SU-DHL-6 (cell line): ENCODE results near the gene FGF1.

Experiments used
- H2AFZ ChIP-seq: fragments of 200-600 bp; sonication (generic); 2 replicates; pipeline ENCODE4 v1.6.1; 2014; ENCODE audit warnings: low read depth, mild to moderate bottlenecking, moderate library complexity, mixed read lengths, antibody characterized with exemption, low read length; ENCODE audit not compliant: severe bottlenecking
- H3F3A ChIP-seq: fragments of 200-600 bp; shearing (Covaris generic); 2 replicates; pipeline ENCODE4 v1.6.0; 2016; ENCODE audit warnings: antibody characterized with exemption, mild to moderate bottlenecking; ENCODE audit not compliant: insufficient read depth
- H3K27ac ChIP-seq: fragments of 200-600 bp; sonication (generic); 2 replicates; pipeline ENCODE4 v1.5.1; 2016; ENCODE audit warnings: low read depth, mild to moderate bottlenecking, low read length, moderate library complexity, mixed read lengths
- H3K27me3 ChIP-seq: fragments of 200-600 bp; sonication (generic), shearing (Covaris generic); 2 replicates; pipeline ENCODE4 v1.6.0; 2014; ENCODE audit warnings: mild to moderate bottlenecking, low read length
- H3K36me3 ChIP-seq: fragments of 200-600 bp; sonication (generic); 2 replicates; pipeline ENCODE4 v1.6.1; 2014; ENCODE audit warnings: mild to moderate bottlenecking, low read length, mixed read lengths
- H3K4me2 ChIP-seq: fragments of 300-600, 200-600 bp; shearing (Covaris generic), sonication (generic); 2 replicates; pipeline ENCODE4 v1.6.0; 2014; ENCODE audit warnings: low read length, low read depth, mild to moderate bottlenecking; ENCODE audit not compliant: poor library complexity, severe bottlenecking
- H3K4me3 ChIP-seq: fragments of 200-600 bp; sonication (generic); 2 replicates; pipeline ENCODE4 v1.5.1; 2014; ENCODE audit warnings: antibody characterized with exemption, low read length, mild to moderate bottlenecking, mixed read lengths; ENCODE audit not compliant: insufficient read depth, poor library complexity, severe bottlenecking
- H3K79me2 ChIP-seq: fragments of 200-600 bp; sonication (generic); 2 replicates; pipeline ENCODE4 v1.6.1; 2014; ENCODE audit warnings: mild to moderate bottlenecking, low read length, moderate library complexity; ENCODE audit not compliant: insufficient read depth
- H3K9ac ChIP-seq: fragments of 200-600 bp; sonication (generic); 2 replicates; pipeline ENCODE4 v1.7.0; 2014; ENCODE audit warnings: mild to moderate bottlenecking, low read length
- H3K9me2 ChIP-seq: fragments of 200-600 bp; sonication (generic); replicated peaks from 2 replicates; pipeline ENCODE4 v1.6.1; 2014; ENCODE audit warnings: low read length; ENCODE audit not compliant: insufficient read depth
- H3K9me3 ChIP-seq: fragments of 200-600 bp; sonication (generic); 2 replicates; pipeline ENCODE4 v1.6.1; 2014; ENCODE audit warnings: low read length, mixed read lengths; ENCODE audit not compliant: insufficient read depth
- H4K20me1 ChIP-seq: fragments of 200-600 bp; sonication (generic); 2 replicates; pipeline ENCODE4 v1.6.1; 2014; ENCODE audit warnings: low read depth, mild to moderate bottlenecking, antibody characterized with exemption, low read length, moderate library complexity, mixed read lengths
- EZH2phosphoT487 ChIP-seq: fragments of 200-600 bp; sonication (generic), shearing (Covaris generic); conservative IDR thresholded peaks from 2 replicates; pipeline ENCODE4 v1.6.1; 2018; ENCODE audit warnings: mild to moderate bottlenecking, antibody characterized with exemption, low read length, moderate library complexity, mixed read lengths
- TF ChIP-seq, protein P1 (sequence below): fragments of 200-600 bp; sonication (generic); IDR thresholded peaks from one replicate; pipeline ENCODE4 v1.5.1; 2017; ENCODE audit warnings: antibody characterized with exemption, mild to moderate bottlenecking, low read length, moderate library complexity; ENCODE audit not compliant: insufficient read depth, poor library complexity, severe bottlenecking

FGF1 gene

DNA sequence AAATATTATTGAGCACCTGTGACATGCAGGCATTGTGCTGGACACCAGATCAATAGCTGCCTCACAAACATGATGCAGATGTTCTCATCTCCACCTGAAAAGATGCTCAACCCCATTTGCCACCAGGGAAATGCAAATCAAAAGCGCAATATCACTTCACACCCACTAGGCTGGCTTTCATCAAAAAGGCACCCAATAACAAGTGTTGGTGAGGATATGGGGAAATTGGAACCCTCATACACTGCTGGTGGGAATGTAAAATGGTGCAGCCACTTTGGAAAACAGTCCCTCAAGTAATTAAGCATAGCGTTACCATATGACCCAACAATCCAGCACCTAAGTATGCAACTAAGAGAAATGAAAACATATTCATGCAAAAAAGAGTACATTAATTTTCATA, 24.7 kb downstream of the FGF1 start:
- Histone ChIP-seq H3K36me3 (no peaks in the 10 kb centered on the region), H3K79me2 (no peaks in the 10 kb centered on the region), H3K9me3 (no peaks in the 10 kb centered on the region), H3F3A (no peaks in the 10 kb centered on the region), H3K27ac (no peak overlapping the region), H3K4me2 (no peak overlapping the region), H3K4me3 (no peak overlapping the region), H3K9me2 (no peaks in the 10 kb centered on the region), H2AFZ (no peak overlapping the region), H4K20me1 (no peaks in the 10 kb centered on the region), H3K9ac (no peak overlapping the region), H3K27me3 (no peaks in the 10 kb centered on the region)
- no peak for TF ChIP-seq EZH2phosphoT487
- TF ChIP-seq, protein P1, sequence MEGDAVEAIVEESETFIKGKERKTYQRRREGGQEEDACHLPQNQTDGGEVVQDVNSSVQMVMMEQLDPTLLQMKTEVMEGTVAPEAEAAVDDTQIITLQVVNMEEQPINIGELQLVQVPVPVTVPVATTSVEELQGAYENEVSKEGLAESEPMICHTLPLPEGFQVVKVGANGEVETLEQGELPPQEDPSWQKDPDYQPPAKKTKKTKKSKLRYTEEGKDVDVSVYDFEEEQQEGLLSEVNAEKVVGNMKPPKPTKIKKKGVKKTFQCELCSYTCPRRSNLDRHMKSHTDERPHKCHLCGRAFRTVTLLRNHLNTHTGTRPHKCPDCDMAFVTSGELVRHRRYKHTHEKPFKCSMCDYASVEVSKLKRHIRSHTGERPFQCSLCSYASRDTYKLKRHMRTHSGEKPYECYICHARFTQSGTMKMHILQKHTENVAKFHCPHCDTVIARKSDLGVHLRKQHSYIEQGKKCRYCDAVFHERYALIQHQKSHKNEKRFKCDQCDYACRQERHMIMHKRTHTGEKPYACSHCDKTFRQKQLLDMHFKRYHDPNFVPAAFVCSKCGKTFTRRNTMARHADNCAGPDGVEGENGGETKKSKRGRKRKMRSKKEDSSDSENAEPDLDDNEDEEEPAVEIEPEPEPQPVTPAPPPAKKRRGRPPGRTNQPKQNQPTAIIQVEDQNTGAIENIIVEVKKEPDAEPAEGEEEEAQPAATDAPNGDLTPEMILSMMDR = no peak

DNA sequence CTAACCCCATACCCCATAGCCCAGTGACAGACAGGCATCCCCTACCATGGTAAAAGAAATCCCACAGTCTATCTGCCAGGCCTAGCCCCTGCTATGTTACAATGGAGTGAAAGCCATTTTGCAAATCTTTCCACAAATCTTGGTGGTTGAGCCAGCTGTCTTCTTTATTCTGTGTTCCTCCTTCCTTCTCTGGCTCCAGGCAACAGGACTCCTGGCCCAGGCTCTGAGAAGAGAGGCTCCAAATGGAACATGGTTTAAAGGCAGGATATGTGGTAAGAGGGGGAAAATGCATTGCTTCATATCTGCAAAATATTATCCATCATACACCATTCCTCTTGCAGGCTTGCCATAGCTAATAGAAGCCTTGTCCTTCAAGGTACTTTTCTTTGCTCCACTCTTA, 25.2 kb downstream of the FGF1 start:
- no peaks in the 10 kb centered on the region for H3K36me3 ChIP-seq
- H2AFZ ChIP-seq = no peak overlapping the region
- no peaks in the 10 kb centered on the region for H3K79me2 ChIP-seq
- no peaks in the 10 kb centered on the region for H3K9me3 ChIP-seq
- no peaks in the 10 kb centered on the region for H3F3A ChIP-seq
- no peak overlapping the region for H3K9ac ChIP-seq
- H3K27ac ChIP-seq = no peak overlapping the region
- no peaks in the 10 kb centered on the region for H3K27me3 ChIP-seq
- H3K4me2 ChIP-seq = no peak overlapping the region
- H4K20me1 ChIP-seq = no peaks in the 10 kb centered on the region
- H3K9me2 ChIP-seq = no peaks in the 10 kb centered on the region
- H3K4me3 ChIP-seq = no peak overlapping the region
- TF ChIP-seq, protein P1 = no peak
- TF ChIP-seq EZH2phosphoT487 = no peak

DNA sequence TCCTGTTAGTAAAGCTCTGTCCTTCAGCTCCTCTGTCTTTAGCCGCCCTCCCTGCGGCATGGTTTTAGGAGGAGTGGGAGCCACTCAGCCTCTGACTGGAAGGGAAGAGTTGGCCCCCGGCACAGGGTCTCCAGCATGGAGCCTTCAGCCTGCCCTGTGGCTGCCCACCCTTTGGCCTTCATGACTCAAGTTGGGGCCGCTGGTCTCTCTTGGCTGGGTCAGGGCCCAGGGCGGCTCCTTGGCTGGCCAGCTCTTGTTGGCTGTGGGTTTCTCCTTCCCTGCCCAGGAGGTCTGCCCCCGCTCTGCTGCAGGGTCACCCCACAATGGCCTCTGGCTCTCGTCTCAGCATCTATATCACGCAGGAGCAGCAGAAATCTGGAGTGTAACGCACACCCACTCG, 25.7 kb downstream of the FGF1 start:
- TF ChIP-seq, protein P1 = no peak
- no peak for TF ChIP-seq EZH2phosphoT487

More for the DNA sequence above, 25.7 kb downstream of the FGF1 start:
- no peaks in the 10 kb centered on the region for H3F3A ChIP-seq
- no peak overlapping the region for H3K27ac ChIP-seq
- H3K9ac ChIP-seq = no peak overlapping the region
- H3K27me3 ChIP-seq = no peaks in the 10 kb centered on the region
- no peaks in the 10 kb centered on the region for H4K20me1 ChIP-seq
- H3K9me3 ChIP-seq = no peaks in the 10 kb centered on the region
- H2AFZ ChIP-seq = no peak overlapping the region
- no peak overlapping the region for H3K4me3 ChIP-seq
- no peak overlapping the region for H3K4me2 ChIP-seq
- no peaks in the 10 kb centered on the region for H3K79me2 ChIP-seq
- H3K9me2 ChIP-seq = no peaks in the 10 kb centered on the region
- no peaks in the 10 kb centered on the region for H3K36me3 ChIP-seq
